Ishikawa (cell line): ENCODE measurements around the gene MPC2.

Source experiments
- CEBPB ChIP-seq: IDR thresholded peaks from 2 replicates; pipeline ENCODE4 v1.6.1; 2012
- CREB1 ChIP-seq: IDR thresholded peaks from 2 replicates; pipeline ENCODE4 v1.6.1; 2012; ENCODE audit warnings: low read depth
- EGR1 ChIP-seq: IDR thresholded peaks from 2 replicates; pipeline ENCODE4 v1.6.1; 2012
- EP300 ChIP-seq: IDR thresholded peaks from 2 replicates; pipeline ENCODE4 v1.6.1; 2012; ENCODE audit warnings: borderline replicate concordance
- RAD21 ChIP-seq: IDR thresholded peaks from 2 replicates; pipeline ENCODE4 v1.6.1; 2012; ENCODE audit warnings: low read depth
- TEAD4 ChIP-seq: IDR thresholded peaks from 2 replicates; pipeline ENCODE4 v1.6.1; 2012
- YY1 ChIP-seq: IDR thresholded peaks from 2 replicates; pipeline ENCODE4 v1.6.1; 2012; ENCODE audit warnings: low read depth
- TF ChIP-seq, protein P1 (sequence below): IDR thresholded peaks from 2 replicates; pipeline ENCODE4 v1.6.1; 2012; ENCODE audit warnings: low read depth, mild to moderate bottlenecking
- TF ChIP-seq, protein P2 (sequence below): IDR thresholded peaks from 2 replicates; pipeline ENCODE4 v1.6.1; 2012

- no peak for TF ChIP-seq EGR1
- TF ChIP-seq CEBPB, result no peak
- TF ChIP-seq YY1, result no peak
- no peak for TF ChIP-seq EP300
- no peak for TF ChIP-seq TEAD4
- TF ChIP-seq, protein P1, sequence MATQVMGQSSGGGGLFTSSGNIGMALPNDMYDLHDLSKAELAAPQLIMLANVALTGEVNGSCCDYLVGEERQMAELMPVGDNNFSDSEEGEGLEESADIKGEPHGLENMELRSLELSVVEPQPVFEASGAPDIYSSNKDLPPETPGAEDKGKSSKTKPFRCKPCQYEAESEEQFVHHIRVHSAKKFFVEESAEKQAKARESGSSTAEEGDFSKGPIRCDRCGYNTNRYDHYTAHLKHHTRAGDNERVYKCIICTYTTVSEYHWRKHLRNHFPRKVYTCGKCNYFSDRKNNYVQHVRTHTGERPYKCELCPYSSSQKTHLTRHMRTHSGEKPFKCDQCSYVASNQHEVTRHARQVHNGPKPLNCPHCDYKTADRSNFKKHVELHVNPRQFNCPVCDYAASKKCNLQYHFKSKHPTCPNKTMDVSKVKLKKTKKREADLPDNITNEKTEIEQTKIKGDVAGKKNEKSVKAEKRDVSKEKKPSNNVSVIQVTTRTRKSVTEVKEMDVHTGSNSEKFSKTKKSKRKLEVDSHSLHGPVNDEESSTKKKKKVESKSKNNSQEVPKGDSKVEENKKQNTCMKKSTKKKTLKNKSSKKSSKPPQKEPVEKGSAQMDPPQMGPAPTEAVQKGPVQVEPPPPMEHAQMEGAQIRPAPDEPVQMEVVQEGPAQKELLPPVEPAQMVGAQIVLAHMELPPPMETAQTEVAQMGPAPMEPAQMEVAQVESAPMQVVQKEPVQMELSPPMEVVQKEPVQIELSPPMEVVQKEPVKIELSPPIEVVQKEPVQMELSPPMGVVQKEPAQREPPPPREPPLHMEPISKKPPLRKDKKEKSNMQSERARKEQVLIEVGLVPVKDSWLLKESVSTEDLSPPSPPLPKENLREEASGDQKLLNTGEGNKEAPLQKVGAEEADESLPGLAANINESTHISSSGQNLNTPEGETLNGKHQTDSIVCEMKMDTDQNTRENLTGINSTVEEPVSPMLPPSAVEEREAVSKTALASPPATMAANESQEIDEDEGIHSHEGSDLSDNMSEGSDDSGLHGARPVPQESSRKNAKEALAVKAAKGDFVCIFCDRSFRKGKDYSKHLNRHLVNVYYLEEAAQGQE, result no peak
- no peak for TF ChIP-seq CREB1
- no peak for TF ChIP-seq RAD21
- TF ChIP-seq, protein P2, sequence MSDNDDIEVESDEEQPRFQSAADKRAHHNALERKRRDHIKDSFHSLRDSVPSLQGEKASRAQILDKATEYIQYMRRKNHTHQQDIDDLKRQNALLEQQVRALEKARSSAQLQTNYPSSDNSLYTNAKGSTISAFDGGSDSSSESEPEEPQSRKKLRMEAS, result no peak
These were observed 27.1 kb downstream of the MPC2 start for GRCh38 chr1:167909691-167910180.
